Loucy (cell line): ENCODE results near the gene IRX3.

ENCODE experiments used
- H2AFZ ChIP-seq: fragments of 200-600 bp; sonication (generic); 2 replicates; pipeline ENCODE4 v1.6.0; 2016; ENCODE audit warnings: antibody characterized with exemption, mild to moderate bottlenecking, low read length, moderate library complexity
- H3F3A ChIP-seq: fragments of 200-600 bp; 2 replicates; pipeline ENCODE4 v1.6.0; 2016; ENCODE audit warnings: antibody characterized with exemption, low read depth, mild to moderate bottlenecking
- H3K27me3 ChIP-seq: fragments of 200-600 bp; sonication (generic); 2 replicates; pipeline ENCODE4 v1.6.1; 2014; ENCODE audit warnings: low read length, mild to moderate bottlenecking; ENCODE audit not compliant: insufficient read depth, poor library complexity, severe bottlenecking
- H3K36me3 ChIP-seq: fragments of 200-600 bp; sonication (generic); 2 replicates; pipeline ENCODE4 v1.6.1; 2016; ENCODE audit warnings: low read length; ENCODE audit not compliant: insufficient read depth
- H3K4me1 ChIP-seq: fragments of 200-600 bp; sonication (generic); 2 replicates; pipeline ENCODE4 v1.5.1; 2014; ENCODE audit warnings: low read length, mild to moderate bottlenecking; ENCODE audit not compliant: insufficient read depth, poor library complexity, severe bottlenecking
- H3K4me2 ChIP-seq: fragments of 200-600 bp; sonication (generic); 2 replicates; pipeline ENCODE4 v1.6.0; 2014; ENCODE audit warnings: antibody characterized with exemption, low read length, low read depth, mild to moderate bottlenecking; ENCODE audit not compliant: poor library complexity, severe bottlenecking
- H3K4me3 ChIP-seq: fragments of 200-600 bp; sonication (generic); 2 replicates; pipeline ENCODE4 v1.5.1; 2014; ENCODE audit warnings: low read length, mild to moderate bottlenecking, mixed read lengths; ENCODE audit not compliant: poor library complexity, severe bottlenecking
- H3K79me2 ChIP-seq: fragments of 200-600 bp; sonication (generic); 2 replicates; pipeline ENCODE4 v1.6.1; 2014; ENCODE audit warnings: low read length; ENCODE audit not compliant: insufficient read depth
- H3K9ac ChIP-seq: fragments of 200-600 bp; sonication (generic); 2 replicates; pipeline ENCODE4 v1.6.0; 2014; ENCODE audit warnings: mild to moderate bottlenecking, low read depth, low read length, moderate library complexity; ENCODE audit not compliant: poor library complexity, severe bottlenecking
- H3K9me2 ChIP-seq: fragments of 200-600 bp; sonication (generic); replicated peaks from 2 replicates; pipeline ENCODE4 v1.6.1; 2016; ENCODE audit warnings: low read depth, low read length, mixed read lengths
- H3K9me3 ChIP-seq: fragments of 200-600 bp; sonication (generic); 2 replicates; pipeline ENCODE4 v1.6.1; 2014; ENCODE audit warnings: mild to moderate bottlenecking, antibody characterized with exemption, low read length, low read depth; ENCODE audit not compliant: insufficient read depth
- H4K20me1 ChIP-seq: fragments of 200-600 bp; sonication (generic); 2 replicates; pipeline ENCODE4 v1.6.0; 2014; ENCODE audit warnings: antibody characterized with exemption, low read length, mild to moderate bottlenecking; ENCODE audit not compliant: insufficient read depth, poor library complexity, severe bottlenecking
- CTCF ChIP-seq: fragments of 200-600 bp; sonication (generic); conservative IDR thresholded peaks from 2 replicates; pipeline ENCODE4 v1.5.1; 2014; ENCODE audit warnings: mild to moderate bottlenecking, antibody characterized with exemption, low read length
- EZH2phosphoT487 ChIP-seq: fragments of 200-600 bp; IDR thresholded peaks from 2 replicates; pipeline ENCODE4 v1.6.1; 2018; ENCODE audit warnings: antibody characterized with exemption, mild to moderate bottlenecking, moderate library complexity, borderline replicate concordance

The IRX3 gene

GRCh38 chr16:54242199-54242598 is 44.4 kb downstream of the IRX3 start:
- no peaks in the 10 kb centered on the region for H3K36me3 ChIP-seq
- no peaks in the 10 kb centered on the region for H3F3A ChIP-seq
- H3K4me3 ChIP-seq = no peak overlapping the region
- H4K20me1 ChIP-seq = no peaks in the 10 kb centered on the region
- no peaks in the 10 kb centered on the region for H3K9me3 ChIP-seq
- no peak overlapping the region for H2AFZ ChIP-seq
- no peaks in the 10 kb centered on the region for H3K9me2 ChIP-seq
- H3K4me1 ChIP-seq = no peaks in the 10 kb centered on the region
- no peak overlapping the region for H3K4me2 ChIP-seq
- no peaks in the 10 kb centered on the region for H3K79me2 ChIP-seq
- no peaks in the 10 kb centered on the region for H3K27me3 ChIP-seq
- no peak overlapping the region for H3K9ac ChIP-seq
- TF ChIP-seq EZH2phosphoT487 (no peak), CTCF (no peak)

GRCh38 chr16:54241525-54241924 is 45.1 kb downstream of the IRX3 start:
- H3K27me3 ChIP-seq = no peaks in the 10 kb centered on the region
- H3K79me2 ChIP-seq = no peaks in the 10 kb centered on the region
- H3K36me3 ChIP-seq = no peaks in the 10 kb centered on the region
- no peak overlapping the region for H3K9ac ChIP-seq
- no peak for TF ChIP-seq CTCF
- H3K9me3 ChIP-seq = no peaks in the 10 kb centered on the region
- H2AFZ ChIP-seq = no peak overlapping the region
- no peaks in the 10 kb centered on the region for H3F3A ChIP-seq
- H3K9me2 ChIP-seq = no peaks in the 10 kb centered on the region
- H3K4me2 ChIP-seq = no peak overlapping the region
- no peak overlapping the region for H3K4me3 ChIP-seq
- H3K4me1 ChIP-seq = no peaks in the 10 kb centered on the region
- no peaks in the 10 kb centered on the region for H4K20me1 ChIP-seq

GRCh38 chr16:54240271-54241129 is 46.1 kb downstream of the IRX3 start:
- Histone ChIP-seq H3K4me2 (no peak overlapping the region), H3K79me2 (no peaks in the 10 kb centered on the region), H3K4me1 (no peaks in the 10 kb centered on the region), H3K9me3 (no peaks in the 10 kb centered on the region), H3K9ac (no peak overlapping the region), H3K4me3 (no peak overlapping the region), H3K27me3 (no peaks in the 10 kb centered on the region), H3F3A (no peaks in the 10 kb centered on the region), H3K9me2 (no peaks in the 10 kb centered on the region), H3K36me3 (no peaks in the 10 kb centered on the region), H4K20me1 (no peaks in the 10 kb centered on the region), H2AFZ (no peak overlapping the region)
- no peak for TF ChIP-seq CTCF
- no peak for TF ChIP-seq EZH2phosphoT487
